GM19043 (cell line): Measurements from ENCODE around the gene YWHAB.

Experiments used
- ATAC-seq: cut with Tn5 transposase; IDR thresholded peaks from one replicate; pipeline ENCODE4 v1.9.1; 2021; ENCODE audit warnings: low read depth; ENCODE audit not compliant: unreplicated experiment

The YWHAB gene

DNA sequence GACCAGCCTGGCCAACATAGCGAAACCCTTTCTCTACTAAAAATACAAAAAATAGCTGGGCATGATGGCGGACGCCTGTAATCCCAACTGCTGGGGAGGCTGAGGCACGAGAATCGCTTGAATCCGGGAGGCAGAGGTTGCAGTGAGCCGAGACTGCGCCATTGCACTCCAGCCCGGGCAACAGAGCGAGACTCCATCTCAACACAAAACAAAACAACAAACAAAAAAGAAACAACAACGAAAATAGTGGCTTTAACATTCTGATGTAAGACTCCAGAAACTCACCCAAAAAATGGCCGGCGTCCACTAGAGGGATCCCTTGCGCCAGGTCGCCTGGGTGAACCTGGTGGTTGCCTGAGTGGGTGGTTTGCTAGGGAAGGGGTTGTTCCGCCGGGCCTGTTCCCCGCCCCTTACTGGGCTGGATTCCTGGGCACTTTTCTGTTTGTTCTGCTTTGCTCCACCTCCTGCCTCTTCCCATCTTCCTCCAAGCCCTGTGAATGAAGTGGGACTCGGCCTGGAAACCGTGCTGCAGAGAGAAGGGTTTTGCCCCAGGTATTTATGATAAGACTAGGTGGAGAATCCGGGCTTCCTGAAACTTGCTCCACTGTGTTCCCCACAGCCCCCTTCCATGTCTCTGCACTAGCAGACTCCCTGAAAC lies 25.9 kb downstream of the YWHAB start:
- no peak for ATAC-seq

DNA sequence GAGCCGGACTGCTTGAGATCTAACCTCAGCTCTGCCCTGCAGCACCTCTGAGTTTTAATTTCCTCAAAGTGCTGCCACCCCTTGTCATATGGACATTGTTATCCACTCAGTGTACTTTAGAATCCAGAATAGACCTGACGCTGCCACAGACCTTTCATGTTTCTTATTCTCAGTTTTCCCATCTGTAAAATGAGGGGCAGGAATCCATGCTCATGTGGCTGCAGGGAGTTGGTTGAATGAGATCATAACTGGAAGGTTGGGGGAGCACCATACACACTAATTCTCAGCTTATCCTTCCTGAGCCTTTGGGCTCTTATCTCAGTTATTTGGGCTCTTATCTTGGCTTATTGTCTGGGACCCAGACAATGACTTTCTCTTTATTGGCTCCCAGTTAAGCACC lies 26.7 kb downstream of the YWHAB start:
- no peak for ATAC-seq

- ATAC-seq, result no peak
Measured at GRCh38 chr20:44914924-44915323, 29.4 kb downstream of the YWHAB start.

DNA sequence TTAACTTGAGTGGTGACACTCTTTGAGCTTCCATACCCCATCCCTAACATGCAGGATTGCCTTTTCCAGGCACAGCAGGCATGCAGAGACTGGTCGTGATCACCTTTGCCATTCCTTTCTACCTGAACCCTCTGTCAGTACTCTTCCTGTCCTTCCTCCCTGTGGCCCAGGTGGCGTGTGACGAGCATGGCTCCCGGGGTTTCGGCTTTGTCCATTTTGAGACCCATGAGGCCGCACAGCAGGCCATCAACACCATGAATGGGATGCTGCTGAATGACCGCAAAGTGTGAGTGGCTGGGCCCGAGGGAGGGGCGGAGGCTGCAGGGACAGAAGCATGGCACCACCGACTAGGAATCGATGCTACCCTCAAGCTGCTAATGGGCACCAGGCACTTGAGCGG lies 31.1 kb downstream of the YWHAB start:
- ATAC-seq, result no peak

GRCh38 chr20:44917399-44917798 lies 31.9 kb downstream of the YWHAB start:
- no peak for ATAC-seq

GRCh38 chr20:44918342-44918741 lies 32.8 kb downstream of the YWHAB start:
- no peak for ATAC-seq

GRCh38 chr20:44918761-44919160 lies 33.3 kb downstream of the YWHAB start:
- ATAC-seq, result no peak

DNA sequence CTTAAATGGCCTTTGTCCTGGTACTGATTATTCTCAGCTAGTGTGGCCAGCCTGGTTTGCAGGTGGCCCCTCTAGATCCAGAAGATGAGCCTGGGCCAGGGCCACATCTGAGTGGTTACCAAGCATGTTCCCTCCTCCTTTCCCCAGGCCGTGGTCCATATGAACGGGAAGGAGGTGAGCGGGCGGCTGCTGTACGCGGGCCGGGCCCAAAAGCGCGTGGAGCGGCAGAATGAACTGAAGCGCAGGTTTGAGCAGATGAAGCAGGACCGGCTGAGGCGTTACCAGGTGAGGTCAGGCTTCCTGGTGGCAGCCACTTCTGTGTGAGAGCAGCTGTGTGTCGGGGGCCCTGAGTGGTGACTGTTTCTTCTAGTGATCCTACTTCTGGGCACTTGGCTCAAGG lies 35.9 kb downstream of the YWHAB start:
- no peak for ATAC-seq

DNA sequence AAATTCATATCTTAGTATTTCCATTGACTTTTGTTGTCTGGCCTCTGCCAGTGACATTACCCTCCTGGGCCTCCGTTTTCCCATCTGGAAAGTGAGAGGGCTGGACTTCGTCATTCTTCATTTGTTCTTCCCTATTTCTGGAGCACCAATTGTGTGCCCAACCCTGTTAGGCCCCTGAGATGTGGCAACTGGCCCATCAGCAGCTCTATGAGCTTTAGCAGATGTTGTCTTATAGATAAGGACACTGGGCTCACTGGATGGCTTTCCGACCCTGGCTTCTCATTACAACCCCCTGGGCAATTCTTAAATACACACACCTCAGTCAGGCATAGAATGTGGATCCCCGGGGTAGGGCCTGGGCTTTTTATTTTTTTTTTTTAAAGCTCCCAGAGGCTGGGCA lies 39.0 kb downstream of the YWHAB start:
- no peak for ATAC-seq

DNA sequence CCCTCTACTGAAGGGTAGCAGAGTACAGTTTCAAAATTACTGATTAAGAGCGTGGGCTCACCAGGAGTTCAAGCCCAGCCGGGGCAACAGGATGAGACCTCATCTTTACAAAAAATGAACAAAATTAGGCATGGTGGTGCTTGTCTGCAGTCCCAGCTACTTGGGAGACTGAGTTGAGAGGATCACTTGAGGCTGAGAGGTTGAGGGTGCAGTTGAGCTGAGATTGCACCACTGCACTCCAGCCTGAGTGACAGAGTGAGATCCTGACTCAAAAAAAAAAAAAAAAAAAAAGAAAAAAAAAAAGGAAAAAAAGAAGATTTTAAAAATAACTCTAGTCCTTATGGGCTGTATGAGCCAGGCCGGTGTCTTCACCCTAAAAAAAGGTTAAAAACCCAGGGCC lies 43.1 kb downstream of the YWHAB start:
- ATAC-seq, result no peak

- ATAC-seq, result no peak
Measured at GRCh38 chr20:44930517-44931168, 45.1 kb downstream of the YWHAB start.

DNA sequence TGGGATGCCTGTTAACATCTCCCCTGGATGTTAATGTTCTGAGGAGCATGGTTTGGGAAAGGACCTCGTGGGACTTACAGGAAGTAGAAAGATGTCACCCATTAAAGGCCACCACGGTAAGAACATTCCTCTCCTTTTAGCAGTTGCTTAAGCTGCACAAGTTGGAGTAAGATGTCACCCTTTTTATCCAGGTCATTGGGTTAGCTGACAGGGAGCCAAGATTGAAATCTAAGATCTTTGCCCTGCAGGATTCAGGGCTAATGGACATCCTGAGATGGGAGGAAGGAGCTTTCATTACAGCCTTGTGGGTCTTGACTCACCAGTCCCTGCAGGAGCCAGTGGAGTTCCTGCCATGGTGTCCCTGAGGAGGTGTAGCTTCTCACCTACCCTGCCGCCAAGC lies 46.4 kb downstream of the YWHAB start:
- ATAC-seq, result no peak

GRCh38 chr20:44932916-44933315 lies 47.4 kb downstream of the YWHAB start:
- ATAC-seq, result no peak

DNA sequence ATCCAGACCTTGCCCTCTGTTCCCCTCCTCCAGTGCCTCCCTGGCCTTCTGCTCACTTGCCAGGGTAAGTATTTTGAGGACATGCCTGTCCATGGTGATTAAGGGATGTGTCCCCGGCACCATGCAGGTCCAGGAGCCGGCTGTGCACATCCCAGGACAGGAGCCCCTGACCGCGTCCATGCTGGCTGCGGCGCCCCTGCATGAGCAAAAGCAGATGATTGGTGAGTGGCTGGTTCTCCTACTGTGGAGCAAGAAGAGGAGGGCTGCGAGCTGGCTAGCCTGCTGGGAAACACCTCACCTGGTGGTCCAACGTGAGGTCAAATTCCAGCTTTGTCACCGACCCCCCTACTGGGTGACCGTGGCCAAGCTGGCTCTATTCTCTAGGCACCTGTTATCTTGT lies 51.0 kb downstream of the YWHAB start:
- ATAC-seq, result no peak

DNA sequence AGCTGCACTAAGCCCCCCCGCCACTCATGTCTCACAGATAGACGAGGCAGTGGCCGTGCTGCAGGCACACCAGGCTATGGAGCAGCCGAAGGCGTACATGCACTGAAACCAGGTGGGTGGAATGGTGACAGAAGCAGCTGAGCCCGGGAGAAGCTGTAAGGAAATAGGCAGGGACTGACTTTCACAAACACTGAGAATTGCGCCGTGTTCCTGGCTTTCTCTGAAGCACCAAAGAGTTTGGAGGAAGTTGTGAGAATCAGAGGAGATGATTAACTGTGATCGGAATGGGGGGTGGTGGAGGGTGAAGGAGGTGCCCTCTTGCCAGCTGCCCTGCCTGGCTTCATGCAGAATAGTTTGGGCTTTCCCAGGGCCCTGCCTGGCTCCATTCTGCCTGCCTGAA lies 53.1 kb downstream of the YWHAB start:
- no peak for ATAC-seq

- ATAC-seq, result no peak
Measured at GRCh38 chr20:44941120-44941691, 55.7 kb downstream of the YWHAB start.

- no peak for ATAC-seq
Measured at GRCh38 chr20:44942264-44942973, 56.9 kb downstream of the YWHAB start.

DNA sequence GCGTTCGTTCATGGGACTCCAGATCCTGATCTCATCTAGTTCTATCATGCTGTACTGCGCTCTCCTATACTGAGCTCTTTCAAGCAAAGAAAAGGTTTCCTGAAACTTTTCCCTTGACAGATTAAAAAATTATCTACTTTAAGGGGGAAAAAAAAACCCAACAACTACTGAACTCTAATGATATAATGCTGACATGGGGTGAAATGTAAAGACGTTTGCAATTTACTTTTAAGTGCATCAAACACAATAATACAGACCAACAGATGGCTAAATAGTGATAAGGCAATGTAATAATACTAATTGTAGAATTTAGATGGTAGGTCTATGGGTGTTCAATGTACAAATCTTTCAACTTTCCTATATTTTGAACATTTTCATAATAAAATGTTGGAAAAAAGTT lies 58.3 kb downstream of the YWHAB start:
- no peak for ATAC-seq

- ATAC-seq, result no peak
Measured at GRCh38 chr20:44945261-44945660, 59.8 kb downstream of the YWHAB start.

DNA sequence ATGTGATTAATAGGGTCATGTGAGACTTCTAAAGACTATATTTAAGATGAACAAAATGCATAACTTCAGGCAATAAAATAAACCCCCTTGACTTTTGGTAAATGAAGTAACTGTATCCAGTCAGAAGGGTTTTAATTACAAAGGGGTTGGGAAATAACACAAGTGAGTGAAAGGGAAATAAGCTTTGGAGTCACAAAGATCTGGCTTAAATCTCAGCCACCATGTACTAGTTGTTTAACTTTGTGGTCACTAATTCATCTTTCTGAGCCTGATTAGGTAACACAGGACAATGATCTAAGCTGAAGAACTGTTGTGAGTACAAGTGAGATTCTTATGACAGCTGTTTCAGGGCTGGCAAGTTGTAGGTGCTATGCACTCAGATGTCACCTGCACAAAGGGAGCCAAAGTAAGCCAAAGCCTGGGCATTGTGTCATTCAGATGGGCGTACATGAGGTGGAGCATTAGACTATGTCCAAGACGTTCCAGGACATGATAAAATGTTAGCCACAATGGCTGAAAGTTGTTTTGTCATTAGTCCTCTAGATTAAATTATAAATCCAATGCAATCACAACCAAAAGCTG lies 60.9 kb downstream of the YWHAB start:
- ATAC-seq, result no peak

- ATAC-seq, result no peak
Measured at GRCh38 chr20:44948107-44948506, 62.6 kb downstream of the YWHAB start.
